ENCODE measurements around the gene ZNG1E.
"Not testable (repeated sequence)": the region's sequence is repeated elsewhere in the genome, so short reads cannot be mapped to it uniquely, and the experiment has no call there.

ZNG1E gene

DNA sequence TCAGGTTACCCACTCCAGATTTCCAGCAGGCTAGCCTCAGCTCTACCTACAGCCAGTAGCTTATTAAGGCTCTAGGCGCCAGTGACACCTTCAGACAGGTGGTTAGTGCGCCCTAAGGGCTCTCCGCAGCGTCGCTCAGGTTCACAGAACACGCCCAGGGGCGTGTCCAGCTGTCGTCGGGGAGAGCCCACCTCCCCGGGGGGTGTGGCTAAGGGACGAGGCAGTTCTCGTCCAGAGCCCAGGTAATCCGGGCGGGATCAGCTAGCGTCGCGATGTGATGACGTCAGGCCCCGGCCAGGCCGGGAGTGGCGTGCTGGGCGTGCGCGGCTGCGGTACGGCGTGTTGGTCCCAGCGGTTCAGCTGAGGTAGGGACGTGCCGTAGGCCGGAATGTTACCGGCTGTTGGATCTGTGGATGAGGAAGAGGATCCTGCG is at the start of gene ZNG1E:
Gene ZNG1E (plus strand): TSS at position 340 of the 433 bp plus-strand sequence. CDS start 49 bp downstream, at position 389.
- DNase-seq (ENCODE audit: low read depth in 4 of 4, low spot score in 1 of 4): peak in 2 of 4 experiments; percentile 11 to 25

DNA sequence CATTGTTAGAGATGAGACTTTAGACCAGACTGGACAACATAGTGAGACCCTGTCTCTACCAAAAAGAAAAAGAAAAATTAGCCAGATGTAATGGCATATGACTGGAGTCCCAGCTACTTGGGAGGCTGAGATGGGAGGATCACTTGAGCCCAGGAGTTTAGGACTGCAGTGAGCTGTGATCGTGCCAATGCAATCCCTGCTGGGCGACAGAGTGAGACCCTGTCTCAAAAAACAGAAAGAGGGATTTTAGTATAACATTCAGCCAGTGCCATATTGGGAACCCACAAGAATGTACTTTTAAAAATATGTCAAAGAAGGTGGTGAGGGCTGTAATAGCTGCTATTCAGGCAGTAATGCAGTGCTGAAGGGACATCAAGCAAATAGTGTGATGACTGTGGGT is 2.1 kb upstream of the ZNG1E start:
- not testable (repeated sequence) for DNase-seq (ENCODE audit: low read depth in 4 of 4, low spot score in 1 of 4)

- DNase-seq (ENCODE audit: low read depth in 4 of 4, low spot score in 1 of 4): not testable (repeated sequence)
These were observed 710 bp upstream of the ZNG1E start for GRCh38 chr9:65675018-65675417.

DNA sequence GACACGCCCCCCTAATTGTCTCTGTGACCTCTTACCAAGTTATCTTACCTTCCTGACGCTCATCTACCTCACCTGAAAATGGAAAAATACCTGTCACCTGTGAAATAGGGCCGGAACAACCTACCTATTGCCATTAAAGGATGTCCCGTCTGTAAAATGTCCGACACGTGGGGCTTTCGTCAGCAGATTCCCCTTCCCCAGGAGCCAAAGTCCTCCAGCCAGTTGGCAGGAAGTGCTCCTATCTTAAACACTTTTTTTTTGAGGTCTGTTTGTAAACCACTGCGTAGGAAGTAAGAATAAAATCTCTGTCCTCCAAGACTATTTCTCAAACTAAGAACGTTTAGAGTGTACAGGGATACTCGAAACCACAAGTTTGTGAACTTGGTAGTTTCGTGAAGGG is 661 bp downstream of the ZNG1E start:
- peak in 1 of 4 experiments; percentile 1 for DNase-seq (ENCODE audit: low read depth in 4 of 4, low spot score in 1 of 4)

GRCh38 chr9:65678533-65678932 is 2.8 kb downstream of the ZNG1E start:
- not testable (repeated sequence) for DNase-seq (ENCODE audit: low read depth in 4 of 4, low spot score in 1 of 4)

GRCh38 chr9:65703550-65703949 is 27.8 kb downstream of the ZNG1E start:
- not testable (repeated sequence) for DNase-seq (ENCODE audit: low read depth in 4 of 4, low spot score in 1 of 4)

DNA sequence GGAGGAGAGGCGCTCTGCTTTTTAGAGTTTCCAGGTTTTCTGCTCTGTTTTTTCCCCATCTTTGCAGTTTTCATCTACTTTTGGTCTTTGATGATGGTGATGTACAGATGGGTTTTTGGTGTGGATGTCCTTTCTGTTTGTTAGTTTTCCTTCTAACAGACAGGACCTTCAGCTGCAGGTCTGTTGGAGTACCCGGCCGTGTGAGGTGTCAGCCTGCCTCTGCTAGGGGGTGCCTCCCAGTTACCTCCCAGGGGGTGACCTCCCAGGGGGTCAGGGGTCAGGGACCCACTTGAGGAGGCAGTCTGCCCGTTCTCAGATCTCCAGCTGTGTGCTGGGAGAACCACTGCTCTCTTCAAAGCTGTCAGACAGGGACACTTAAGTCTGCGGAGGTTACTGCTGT is 38.7 kb downstream of the ZNG1E start:
- DNase-seq (ENCODE audit: low read depth in 4 of 4, low spot score in 1 of 4): not testable (repeated sequence)

- not testable (repeated sequence) for DNase-seq (ENCODE audit: low read depth in 4 of 4, low spot score in 1 of 4)
These were observed 61.4 kb downstream of the ZNG1E start, which contains the start of gene FOXD4L4 for GRCh38 chr9:65737096-65737564. Gene FOXD4L4 (plus strand): TSS chr9:65737146. CDS start chr9:65737146, 0 bp downstream.

DNA sequence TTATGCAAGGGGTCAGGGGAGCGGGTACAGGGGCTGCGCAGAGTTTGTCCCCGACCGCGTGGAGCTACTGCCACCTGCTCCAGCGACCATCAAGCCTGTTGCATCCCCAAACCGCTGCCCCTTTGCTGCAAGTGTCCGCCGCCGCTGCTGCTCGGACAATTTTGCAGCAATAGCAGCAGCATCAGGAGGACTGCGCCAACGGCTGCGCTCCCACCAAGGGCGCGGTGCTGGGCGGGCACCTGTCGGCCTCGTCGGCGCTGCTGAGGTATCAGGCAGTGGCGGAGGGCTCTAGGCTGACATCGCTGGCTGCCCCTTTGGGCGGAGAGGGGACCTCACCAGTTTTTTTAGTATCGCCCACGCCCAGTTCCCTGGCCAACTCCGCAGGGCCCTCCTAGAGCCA is 62.4 kb downstream of the ZNG1E start:
- DNase-seq (ENCODE audit: low read depth in 4 of 4, low spot score in 1 of 4): not testable (repeated sequence)

Measured in stimulated activated CD4-positive, alpha-beta T cell treated with anti-CD3 and anti-CD28 coated beads, Interleukin-1b, Interleukin-23, amount 100 ng/mL, for 24 hours (primary cell).